Gastrocnemius medialis (tissue), 4 donors: ENCODE measurements around the gene BORCS5. TPM values are rescaled to one million over a fixed set of nuclear protein-coding genes. Genes with fewer than 3 reads are reported as not detected.

Experiments used
- ATAC-seq, 2 donors: fragments of 150-250 bp; one replicate each; pipeline ENCODE4 v1.9.1; 2016
- DNase-seq, 2 donors: peaks; one replicate each; pipeline ENCODE4 v3.0.0-alpha.2; 2019
- H3K27ac ChIP-seq, 4 donors: fragments of 200-600 bp; sonication (generic); 1 replicate in 1 of 4; 2 replicates in 3 of 4; pipeline ENCODE4 v1.5.1; 2016 to 2018; ENCODE audit warnings: mild to moderate bottlenecking in 2 of 4, moderate library complexity in 1 of 4
- H3K27me3 ChIP-seq, 3 donors: fragments of 200-600 bp; sonication (generic) in 2 of 3; 1 replicate in 1 of 3; 2 replicates in 2 of 3; pipeline versions ENCODE4 v1.5.1 to v1.6.0; 2016 to 2019; ENCODE audit warnings: mild to moderate bottlenecking in 1 of 3, moderate library complexity in 1 of 3
- H3K36me3 ChIP-seq, 2 donors: fragments of 200-600 bp; sonication (generic) in 1 of 2; one replicate each; pipeline ENCODE4 v1.5.1; 2017 to 2018
- H3K4me1 ChIP-seq, 2 donors: fragments of 200-600 bp; sonication (generic) in 1 of 2; one replicate each; pipeline ENCODE4 v1.5.1; 2016 to 2017; ENCODE audit warnings: mild to moderate bottlenecking in 2 of 2
- H3K4me3 ChIP-seq, 4 donors: fragments of 200-600 bp; sonication (generic) in 3 of 4; 1 replicate in 1 of 4; 2 replicates in 3 of 4; pipeline ENCODE4 v1.5.1; 2016 to 2019; ENCODE audit warnings: mild to moderate bottlenecking in 2 of 4
- H3K9me3 ChIP-seq, 3 donors: fragments of 200-600 bp; sonication (generic) in 2 of 3; 1 replicate in 1 of 3; 2 replicates in 2 of 3; pipeline ENCODE4 v1.5.1; 2016 to 2019
- POLR2A ChIP-seq, 2 donors: fragments of 450-650 bp; IDR thresholded peaks; one replicate each; pipeline ENCODE4 v1.6.1; 2017; ENCODE audit warnings: antibody characterized with exemption in 2 of 2, mild to moderate bottlenecking in 2 of 2, moderate library complexity in 2 of 2
- in situ Hi-C, 4 donors: fragments of 200-750 bp; cut with MboI; loops; one replicate each; pipeline versions ENCODE4 v1.15.0 to v1.8.0; 2017; ENCODE audit warnings: low sequenced_read_pairs in 4 of 4
- intact Hi-C: fragments of 100-400 bp; cut with DNase I; formaldehyde crosslinking; loops from one replicate; pipeline ENCODE4 v1.15.1; 2023; ENCODE audit warnings: low total_unique reads
- total RNA-seq, 4 donors: library from RNA; depleted of rRNA; stranded (reverse); fragments of >200 nt; gene quantifications; one replicate each; pipeline versions ENCODE4 v1.1.0 to v1.2.3, GENCODE V29; 2016
- TF ChIP-seq, protein P1 (sequence below), 5 experiments: fragments of 450-650 bp in 3 of 5; fragments of 200-600 bp in 2 of 5; sonication (generic) in 2 of 5; IDR thresholded peaks in 4 of 5; conservative IDR thresholded peaks in 1 of 5; 1 replicate in 4 of 5; 2 replicates in 1 of 5; pipeline ENCODE4 v1.5.1; 2016 to 2019; ENCODE audit warnings: antibody characterized with exemption in 5 of 5, mild to moderate bottlenecking in 3 of 5, moderate library complexity in 3 of 5

Gene BORCS5
- total RNA-seq, 4 donors from 2014 or later: 13.0 to 13.9 (median 13.4) TPM

- TF ChIP-seq POLR2A (IDR thresholded peaks at IDR 0.05): no peak
- TF ChIP-seq, protein P1, sequence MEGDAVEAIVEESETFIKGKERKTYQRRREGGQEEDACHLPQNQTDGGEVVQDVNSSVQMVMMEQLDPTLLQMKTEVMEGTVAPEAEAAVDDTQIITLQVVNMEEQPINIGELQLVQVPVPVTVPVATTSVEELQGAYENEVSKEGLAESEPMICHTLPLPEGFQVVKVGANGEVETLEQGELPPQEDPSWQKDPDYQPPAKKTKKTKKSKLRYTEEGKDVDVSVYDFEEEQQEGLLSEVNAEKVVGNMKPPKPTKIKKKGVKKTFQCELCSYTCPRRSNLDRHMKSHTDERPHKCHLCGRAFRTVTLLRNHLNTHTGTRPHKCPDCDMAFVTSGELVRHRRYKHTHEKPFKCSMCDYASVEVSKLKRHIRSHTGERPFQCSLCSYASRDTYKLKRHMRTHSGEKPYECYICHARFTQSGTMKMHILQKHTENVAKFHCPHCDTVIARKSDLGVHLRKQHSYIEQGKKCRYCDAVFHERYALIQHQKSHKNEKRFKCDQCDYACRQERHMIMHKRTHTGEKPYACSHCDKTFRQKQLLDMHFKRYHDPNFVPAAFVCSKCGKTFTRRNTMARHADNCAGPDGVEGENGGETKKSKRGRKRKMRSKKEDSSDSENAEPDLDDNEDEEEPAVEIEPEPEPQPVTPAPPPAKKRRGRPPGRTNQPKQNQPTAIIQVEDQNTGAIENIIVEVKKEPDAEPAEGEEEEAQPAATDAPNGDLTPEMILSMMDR (IDR thresholded peaks at IDR 0.05 in 4 of 5, conservative IDR thresholded peaks at IDR 0.05 in 1 of 5): no peak
- H3K36me3 ChIP-seq: peaks cover 0 to 16% of the 10 kb centered on the region in 2 donors
- intact Hi-C loops (no loop called here), in situ Hi-C loops (no loop called here)
- H3K27ac ChIP-seq: peak overlapping the region in 1 of 4 donors; percentile 50
- H3K4me1 ChIP-seq: no peaks in the 10 kb centered on the region
- no peaks in the 10 kb centered on the region for H3K27me3 ChIP-seq
- no peaks in the 10 kb centered on the region for H3K9me3 ChIP-seq
- H3K4me3 ChIP-seq: no peak overlapping the region
- DNase-seq: no peak
- ATAC-seq: no peak
Observed at GRCh38 chr12:12487490-12487889, 130.6 kb downstream of the BORCS5 start.

GRCh38 chr12:12488296-12488695 is 131.4 kb downstream of the BORCS5 start:
- Histone ChIP-seq H3K9me3 (no peaks in the 10 kb centered on the region), H3K4me1 (peaks cover 4 to 8% of the 10 kb centered on the region in 2 donors), H3K36me3 (peaks cover 0 to 10% of the 10 kb centered on the region in 2 donors), H3K27ac (no peak overlapping the region), H3K27me3 (no peaks in the 10 kb centered on the region), H3K4me3 (no peak overlapping the region)
- intact Hi-C loops (no loop called here), in situ Hi-C loops (no loop called here)
- DNase-seq: no peak
- ATAC-seq: no peak
- no peak for TF ChIP-seq POLR2A (IDR thresholded peaks at IDR 0.05)
- TF ChIP-seq, protein P1 (IDR thresholded peaks at IDR 0.05 in 4 of 5, conservative IDR thresholded peaks at IDR 0.05 in 1 of 5): no peak

DNA sequence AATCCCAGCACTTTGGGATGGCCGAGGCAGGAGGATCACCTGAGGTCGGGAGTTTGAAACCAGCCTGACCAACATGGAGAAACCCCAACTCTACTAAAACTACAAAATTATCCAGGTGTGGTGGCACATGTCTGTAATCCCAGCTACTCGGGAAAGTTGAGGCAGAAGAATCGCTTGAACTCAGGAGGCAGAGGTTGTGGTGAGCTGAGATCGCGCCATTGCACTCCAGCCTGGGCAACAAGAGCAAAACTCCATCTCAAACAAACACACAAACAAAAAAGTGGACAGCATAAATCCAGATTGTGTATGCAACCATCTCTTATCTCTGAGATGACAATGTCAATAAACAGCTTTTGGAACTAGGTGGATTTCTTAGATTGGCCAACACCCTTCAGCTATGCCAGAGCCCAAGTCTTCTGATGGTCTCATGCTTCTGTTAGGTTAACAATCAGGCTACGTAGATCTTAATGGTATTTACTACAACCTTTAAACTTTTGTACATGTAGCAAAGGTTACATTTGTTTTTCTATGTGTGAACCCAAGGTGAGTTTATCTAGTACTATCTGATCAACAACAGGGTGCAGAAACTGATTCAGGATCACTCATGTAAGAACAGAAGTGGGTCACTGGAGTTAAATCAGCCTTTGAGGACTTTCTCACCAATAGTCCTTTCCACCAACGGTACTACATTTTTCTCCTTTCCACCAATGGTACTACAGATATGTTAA is 132.1 kb downstream of the BORCS5 start:
- no peak for ATAC-seq
- in situ Hi-C loops (no loop called here), intact Hi-C loops (no loop called here)
- peaks cover 8 to 11% of the 10 kb centered on the region in 2 donors for H3K4me1 ChIP-seq
- H3K36me3 ChIP-seq: peaks cover 0 to 6% of the 10 kb centered on the region in 2 donors
- TF ChIP-seq, protein P1 (IDR thresholded peaks at IDR 0.05 in 4 of 5, conservative IDR thresholded peaks at IDR 0.05 in 1 of 5): no peak
- no peak for TF ChIP-seq POLR2A (IDR thresholded peaks at IDR 0.05)
- H3K27ac ChIP-seq: no peak overlapping the region
- no peaks in the 10 kb centered on the region for H3K27me3 ChIP-seq
- no peaks in the 10 kb centered on the region for H3K9me3 ChIP-seq
- no peak overlapping the region for H3K4me3 ChIP-seq
- DNase-seq: no peak

DNA sequence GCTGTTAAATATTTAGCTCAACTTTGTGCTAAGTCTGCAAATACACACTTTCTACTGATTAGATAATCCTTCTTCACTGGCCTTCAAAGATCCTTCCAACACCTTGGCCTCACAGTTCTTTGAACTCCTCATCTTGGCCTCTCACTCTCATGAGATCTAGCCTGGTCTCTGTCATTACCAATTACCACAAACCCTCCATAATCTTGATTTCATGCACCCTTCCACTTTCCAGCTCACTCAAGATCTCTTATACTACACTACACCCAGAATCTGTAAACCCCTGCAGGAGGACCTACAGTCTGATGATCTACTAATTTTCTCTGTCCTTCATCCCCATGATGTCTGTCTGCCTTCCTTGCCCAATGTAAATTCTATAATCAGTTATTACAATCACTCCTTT is 134.7 kb downstream of the BORCS5 start:
- intact Hi-C loops (no loop called here), in situ Hi-C loops (no loop called here)
- Histone ChIP-seq H3K4me1 (peaks cover 20 to 22% of the 10 kb centered on the region in 2 donors), H3K9me3 (no peaks in the 10 kb centered on the region), H3K4me3 (no peak overlapping the region), H3K36me3 (no peaks in the 10 kb centered on the region), H3K27ac (no peak overlapping the region), H3K27me3 (no peaks in the 10 kb centered on the region)
- no peak for TF ChIP-seq POLR2A (IDR thresholded peaks at IDR 0.05)
- TF ChIP-seq, protein P1 (IDR thresholded peaks at IDR 0.05 in 4 of 5, conservative IDR thresholded peaks at IDR 0.05 in 1 of 5): no peak
- DNase-seq (no peak), ATAC-seq (no peak)
